Caco-2 (cell line): Measurements from ENCODE around the gene PCDHGA2. TPM values are rescaled to one million over a fixed set of nuclear protein-coding genes. Genes with fewer than 3 reads are reported as not detected.

Experiments used
- Bru-seq: library from RNA; stranded (reverse); fragments of 400-500 nt; gene quantifications from one replicate; lab custom pipeline; 2021; lab: Mats Ljungman, UMichigan
- BruChase-seq, 2 experiments: library from RNA; stranded (reverse); fragments of 400-500 nt; gene quantifications; one replicate each; lab custom pipeline; 2021; lab: Mats Ljungman, UMichigan
- BruUV-seq: library from RNA; stranded (reverse); fragments of 400-500 nt; replicated peaks from 2 replicates; lab custom pipeline; 2021; lab: Mats Ljungman, UMichigan
- CTCF ChIA-PET: fragments of 300-600 bp; sonication (Branson Sonifier 250); formaldehyde crosslinking; loops from one replicate; lab custom pipeline; 2022; ENCODE audit warnings: antibody characterized with exemption; lab: Charles Lee
- POLR2A ChIA-PET: fragments of 300-600 bp; sonication (Branson Sonifier 250); formaldehyde crosslinking; loops from one replicate; lab custom pipeline; 2022; ENCODE audit warnings: antibody characterized with exemption; lab: Charles Lee
- DNase-seq, 2 experiments: peaks; one replicate each; pipeline versions ENCODE4 v3.0.0 to v3.0.0-alpha.2; 2020 to 2022
- H3K27me3 ChIP-seq: replicated peaks from 2 replicates; pipeline ENCODE4 v1.6.0; 2011; ENCODE audit warnings: low read length; ENCODE audit not compliant: control insufficient read depth, insufficient read depth
- H3K36me3 ChIP-seq: 2 replicates; pipeline ENCODE4 v1.5.1; 2011; ENCODE audit warnings: low read length; ENCODE audit not compliant: control insufficient read depth, insufficient read depth
- H3K4me1 ChIP-seq: fragments of 250-450 bp; sonication (Bioruptor Pico); 2 replicates; pipeline ENCODE4 v1.5.1; 2020; ENCODE audit warnings: mild to moderate bottlenecking
- H3K4me3 ChIP-seq: 2 replicates; pipeline ENCODE4 v1.5.1; 2011; ENCODE audit warnings: low read depth, mild to moderate bottlenecking, control low read depth, low read length
- H3K9me3 ChIP-seq: fragments of 250-450 bp; sonication (Bioruptor Pico); 2 replicates; pipeline ENCODE4 v1.5.1; 2020; ENCODE audit warnings: mild to moderate bottlenecking, moderate library complexity
- H3K27ac Mint-ChIP-seq: one replicate; pipeline ENCODE4 v1.8.0; 2022; ENCODE audit warnings: mixed read lengths; ENCODE audit not compliant: unreplicated experiment
- H3K27me3 Mint-ChIP-seq: one replicate; pipeline ENCODE4 v1.8.0; 2022; ENCODE audit warnings: mixed read lengths; ENCODE audit not compliant: insufficient read depth, unreplicated experiment
- H3K36me3 Mint-ChIP-seq: one replicate; pipeline ENCODE4 v1.8.0; 2022; ENCODE audit warnings: mild to moderate bottlenecking, mixed read lengths; ENCODE audit not compliant: insufficient read depth, unreplicated experiment
- H3K4me1 Mint-ChIP-seq: one replicate; pipeline ENCODE4 v1.8.0; 2022; ENCODE audit warnings: low read depth, mixed read lengths; ENCODE audit not compliant: unreplicated experiment
- H3K4me3 Mint-ChIP-seq: one replicate; pipeline ENCODE4 v1.8.0; 2022; ENCODE audit warnings: mild to moderate bottlenecking, moderate library complexity, mixed read lengths; ENCODE audit not compliant: unreplicated experiment
- H3K9me3 Mint-ChIP-seq: one replicate; pipeline ENCODE4 v1.8.0; 2022; ENCODE audit warnings: mixed read lengths; ENCODE audit not compliant: unreplicated experiment
- CTCF ChIP-seq, 2 experiments: fragments of 200-600 bp in 1 of 2; IDR thresholded peaks; 1 replicate in 1 of 2; 2 replicates in 1 of 2; pipeline versions ENCODE4 v1.5.1 to v1.8.0; 2011 to 2022; ENCODE audit warnings: antibody characterized with exemption in 1 of 2, control low read depth in 1 of 2, inconsistent platforms in 1 of 2, low read depth in 1 of 2, low read length in 1 of 2, mild to moderate bottlenecking in 1 of 2, moderate library complexity in 1 of 2; ENCODE audit not compliant: insufficient read depth in 1 of 2, severe bottlenecking in 1 of 2, unreplicated experiment in 1 of 2
- intact Hi-C: fragments of 100-400 bp; cut with micrococcal nuclease; formaldehyde crosslinking; loops from one replicate; pipeline ENCODE4 v1.10.0; 2022; ENCODE audit not compliant: unreplicated experiment
- long read RNA-seq: library from polyadenylated mRNA; stranded (forward); transcript quantifications from one replicate; pipeline ENCODE4 v2.0.0, GENCODE V29; 2022
- total RNA-seq: library from RNA; stranded (reverse); gene quantifications from 2 replicates; pipeline ENCODE4 v1.2.3, GENCODE V29; 2022

PCDHGA2 gene
- total RNA-seq (0.20 and 0.23 TPM in 2 replicates), Bru-seq, nascent RNA (percentile 18 among the genes with signal in this experiment), BruChase-seq, experiment 1, labeled RNA remaining after a 2-hour chase (percentile 28 among the genes with signal in this experiment), BruChase-seq, experiment 2, labeled RNA remaining after a 6-hour chase (percentile 33 among the genes with signal in this experiment)
- long read RNA-seq, result 0 reads

GRCh38 chr5:141338538-141339306 lies at the start of gene PCDHGA2:
Gene PCDHGA2 (plus strand): TSS chr5:141338760.
- peaks cover 24% of the 10 kb centered on the region for H3K9me3 Mint-ChIP-seq
- BruUV-seq, result no TSS peak
- no peaks in the 10 kb centered on the region for H3K36me3 Mint-ChIP-seq
- ChIA-PET POLR2A (no interaction called here), CTCF (interaction anchor here (0.8 kb wide), 1 partner anchor 11 kb away, joined by 3 read pairs; the partner anchor contains the start of gene PCDHGB1)
- Histone ChIP-seq H3K4me1 (no peaks in the 10 kb centered on the region), H3K9me3 (peaks cover 3% of the 10 kb centered on the region; the same call in 1 of the 2 replicates), H3K36me3 (no peaks in the 10 kb centered on the region), H3K27me3 (no peaks in the 10 kb centered on the region), H3K4me3 (no peak within 1 kb of the TSS)
- no peaks in the 10 kb centered on the region for H3K27me3 Mint-ChIP-seq
- H3K27ac Mint-ChIP-seq, result no peak within 1 kb of the TSS
- intact Hi-C loops, result no loop called here
- TF ChIP-seq CTCF (IDR thresholded peaks at IDR 0.05; ENCODE audit: insufficient read depth in 1 of 2, low read depth in 1 of 2, low read length in 1 of 2, severe bottlenecking in 1 of 2, unreplicated experiment in 1 of 2), result peak in 1 of 2 experiments; percentile 13
- H3K4me3 Mint-ChIP-seq, result no peak within 1 kb of the TSS
- H3K4me1 Mint-ChIP-seq, result no peaks in the 10 kb centered on the region
- DNase-seq, result no peak

- H3K9me3 Mint-ChIP-seq, result peaks cover 23% of the 10 kb centered on the region
- POLR2A ChIA-PET, result no interaction called here
Observed at GRCh38 chr5:141298376-141298775, 40.2 kb upstream of the PCDHGA2 start.

More at GRCh38 chr5:141298376-141298775, 40.2 kb upstream of the PCDHGA2 start:
- no peak for DNase-seq
- no peak overlapping the region for H3K4me3 ChIP-seq
- H3K9me3 ChIP-seq, result no peaks in the 10 kb centered on the region; the same call in 1 of the 2 replicates
- Mint-ChIP-seq H3K4me1 (no peaks in the 10 kb centered on the region), H3K36me3 (peaks cover 5% of the 10 kb centered on the region), H3K4me3 (no peak overlapping the region), H3K27me3 (no peaks in the 10 kb centered on the region), H3K27ac (no peak overlapping the region)
- no TSS peak for BruUV-seq
- H3K36me3 ChIP-seq, result no peaks in the 10 kb centered on the region; the same call in 1 of the 2 replicates
- intact Hi-C loops, result no loop called here
- no peak for TF ChIP-seq CTCF (IDR thresholded peaks at IDR 0.05; ENCODE audit: insufficient read depth in 1 of 2, low read depth in 1 of 2, low read length in 1 of 2, severe bottlenecking in 1 of 2, unreplicated experiment in 1 of 2)
- no peaks in the 10 kb centered on the region for H3K4me1 ChIP-seq
- H3K27me3 ChIP-seq, result no peaks in the 10 kb centered on the region
- CTCF ChIA-PET, result no interaction called here
